NCI-H128 (cell line): ENCODE data around the gene TRPM5.

ENCODE experiments used
- DNase-seq: peaks from one replicate; lab custom pipeline; 2025; ENCODE audit not compliant: unreplicated experiment; lab: John Stamatoyannopoulos, UW

TRPM5 gene

DNA sequence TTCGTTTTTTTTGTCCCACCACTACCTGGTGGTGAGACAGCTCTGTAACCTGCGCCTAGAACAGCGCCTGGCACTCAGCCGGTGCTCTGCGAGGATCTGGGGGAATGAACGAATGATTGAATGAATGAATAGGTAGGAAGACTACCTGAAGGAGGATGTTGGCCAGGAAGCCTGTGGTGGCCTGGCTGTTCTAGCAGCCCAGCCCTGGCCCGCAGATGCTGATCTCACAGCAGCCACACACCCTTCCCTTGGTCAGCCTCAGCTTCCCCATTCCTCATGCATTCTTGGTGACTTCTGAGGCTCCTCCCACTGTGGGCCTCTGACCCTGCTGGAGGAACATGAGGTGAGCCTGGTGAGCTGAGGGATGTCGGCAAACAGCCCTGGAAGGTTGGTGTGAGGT is 3.7 kb downstream of the TRPM5 start:
- no peak for DNase-seq

DNA sequence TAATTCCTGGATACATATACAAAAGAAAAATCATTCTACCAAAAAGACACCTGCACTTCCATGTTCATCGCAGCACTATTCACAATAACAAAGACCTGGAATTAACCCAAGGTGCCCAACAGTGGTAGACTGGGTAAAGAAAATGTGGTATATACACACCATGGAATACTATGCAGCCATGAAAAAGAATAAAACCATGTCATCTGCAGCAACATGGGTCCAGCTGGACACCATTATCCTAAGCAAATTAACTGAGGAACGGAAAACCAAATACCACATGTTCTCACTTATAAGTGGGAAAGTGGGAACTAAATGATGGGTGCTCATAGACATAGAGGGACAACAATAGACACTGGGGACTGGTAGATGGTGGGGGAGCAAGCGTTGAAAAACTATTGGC is 4.5 kb downstream of the TRPM5 start:
- DNase-seq, result no peak

DNA sequence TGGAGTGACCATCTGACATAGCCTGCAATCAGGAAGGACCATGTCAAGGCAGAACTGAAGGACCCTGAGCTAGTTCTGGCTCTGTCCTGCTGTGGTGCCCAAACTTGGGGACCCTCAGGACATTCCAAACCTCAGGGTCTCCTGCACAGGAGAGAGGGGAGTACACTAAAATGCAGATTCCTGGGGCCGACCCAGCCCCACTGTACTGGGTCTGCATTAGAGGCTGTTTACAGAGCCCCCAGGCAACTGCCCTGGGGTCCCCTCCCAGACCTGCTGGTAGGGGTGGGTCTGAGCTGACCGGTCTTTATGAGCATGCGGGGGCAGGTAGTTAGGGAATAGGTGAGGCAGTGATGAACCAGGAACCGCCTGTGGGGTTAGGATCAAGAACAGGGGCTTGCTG is 6.8 kb downstream of the TRPM5 start:
- DNase-seq, result no peak

DNA sequence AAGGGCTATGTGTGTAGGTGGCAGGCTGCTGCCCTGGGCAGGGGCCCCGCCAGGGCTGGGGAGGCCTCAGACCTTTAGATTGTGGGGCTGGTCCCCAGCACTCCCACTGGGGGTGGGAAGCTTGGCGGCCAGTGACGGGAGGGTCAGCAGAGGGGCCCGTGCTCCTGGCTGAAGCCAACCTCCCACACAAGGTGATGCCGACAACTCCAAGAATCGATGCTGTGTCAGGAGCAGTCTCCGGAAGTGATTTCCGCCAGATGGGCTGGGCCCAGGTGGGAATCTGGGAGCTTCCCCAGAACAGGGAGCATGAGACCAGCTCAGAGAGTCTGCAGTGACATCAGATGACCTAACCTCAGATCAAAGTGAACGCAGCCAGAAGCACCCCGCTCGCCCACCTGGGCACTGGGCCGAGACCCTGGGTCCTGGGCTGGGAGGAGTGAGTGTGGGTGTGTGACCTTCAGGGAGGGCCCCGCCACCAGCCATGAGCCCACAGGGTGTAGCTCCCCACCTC is 7.7 kb downstream of the TRPM5 start:
- no peak for DNase-seq

DNA sequence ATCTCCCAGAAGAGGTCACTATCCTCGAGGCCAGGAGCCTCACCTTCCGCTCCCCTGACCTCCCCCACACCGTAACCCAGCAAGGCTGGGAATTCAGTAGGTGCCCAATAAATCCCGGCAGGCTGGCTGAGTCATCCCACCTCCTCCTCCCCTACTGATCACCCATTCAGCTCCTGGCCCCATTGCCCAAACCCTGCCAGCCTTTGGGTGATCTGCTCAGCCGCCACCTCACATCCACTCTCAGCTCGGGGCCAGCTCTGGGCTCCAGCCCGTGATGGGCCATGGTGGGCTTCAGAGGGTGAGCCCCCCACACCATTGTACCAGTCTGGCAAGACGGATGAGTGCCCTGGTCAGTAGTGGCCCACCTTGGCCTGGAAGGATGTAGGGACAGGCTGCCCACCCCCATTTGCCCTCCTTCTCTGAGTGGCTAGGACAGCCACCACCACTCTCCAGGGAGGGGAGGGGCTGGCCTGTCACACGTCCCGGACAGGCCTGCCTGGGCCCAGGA is 8.2 kb downstream of the TRPM5 start:
- no peak for DNase-seq

DNA sequence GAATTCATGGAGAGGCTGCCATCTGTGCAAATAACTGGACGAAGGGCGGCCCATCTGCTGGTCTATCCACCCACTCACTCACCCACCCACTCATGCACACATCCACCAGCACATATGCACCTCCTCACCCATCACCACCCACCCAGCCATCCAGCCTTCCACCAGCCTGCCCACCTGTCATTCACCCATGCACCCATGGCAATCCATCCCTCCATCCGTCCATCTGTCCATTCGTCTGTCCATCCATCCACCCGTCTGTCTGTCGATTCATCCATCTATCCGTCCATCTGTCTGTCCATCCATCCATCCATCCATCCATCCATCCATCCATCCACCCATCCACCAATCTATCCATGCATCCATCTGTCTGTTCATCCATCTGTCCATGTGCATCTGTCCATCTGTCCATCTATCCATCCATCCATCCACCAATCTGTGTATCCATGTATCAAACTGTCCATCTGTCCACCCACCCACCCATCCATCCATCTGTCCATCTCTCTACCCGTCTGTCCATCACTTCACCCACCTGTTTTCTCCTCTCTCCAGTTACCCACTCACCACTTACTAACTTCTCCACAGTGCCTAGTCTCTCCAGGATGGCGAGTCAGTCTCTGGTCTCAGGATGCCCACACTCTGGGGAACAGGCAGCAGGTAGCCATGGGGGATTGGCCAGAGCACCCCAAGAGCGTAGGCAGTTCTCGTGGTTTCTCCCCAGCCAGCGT is 8.9 kb downstream of the TRPM5 start:
- no peak for DNase-seq

DNA sequence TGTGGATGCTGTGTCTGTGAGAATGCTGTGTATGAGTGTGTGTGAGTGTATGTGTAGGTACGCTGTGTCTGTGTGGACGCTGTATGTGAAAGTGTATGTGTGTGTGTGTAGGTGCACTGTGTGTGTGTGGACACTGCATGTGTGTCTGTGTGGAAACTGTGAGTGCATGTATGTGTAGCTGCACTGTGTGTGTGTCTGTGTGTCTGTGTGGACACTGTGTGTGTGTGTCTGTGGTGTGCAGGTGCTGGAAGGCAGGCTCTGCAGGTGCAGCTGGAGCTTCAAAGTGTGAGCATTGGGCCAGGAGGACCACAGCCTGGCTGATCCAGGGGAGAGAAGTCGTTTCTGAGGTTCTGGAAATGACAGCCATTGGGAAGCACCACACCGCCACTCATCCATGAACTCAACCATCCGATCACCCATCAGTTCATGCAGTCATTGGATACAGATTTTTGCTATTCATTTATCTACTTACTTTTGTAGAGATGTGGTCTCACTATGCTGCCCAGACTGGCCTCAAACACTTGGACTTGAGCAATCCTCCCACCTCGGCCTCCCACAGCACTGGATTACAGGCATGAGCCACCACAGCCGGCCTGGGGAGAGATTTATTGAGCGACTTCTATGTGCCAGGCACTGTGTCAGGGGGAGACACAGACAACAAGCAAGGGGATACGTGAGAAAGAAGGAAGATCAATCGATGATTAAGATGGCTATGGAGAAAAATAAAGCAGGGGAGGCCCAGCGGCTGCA is 9.6 kb downstream of the TRPM5 start:
- no peak for DNase-seq

DNA sequence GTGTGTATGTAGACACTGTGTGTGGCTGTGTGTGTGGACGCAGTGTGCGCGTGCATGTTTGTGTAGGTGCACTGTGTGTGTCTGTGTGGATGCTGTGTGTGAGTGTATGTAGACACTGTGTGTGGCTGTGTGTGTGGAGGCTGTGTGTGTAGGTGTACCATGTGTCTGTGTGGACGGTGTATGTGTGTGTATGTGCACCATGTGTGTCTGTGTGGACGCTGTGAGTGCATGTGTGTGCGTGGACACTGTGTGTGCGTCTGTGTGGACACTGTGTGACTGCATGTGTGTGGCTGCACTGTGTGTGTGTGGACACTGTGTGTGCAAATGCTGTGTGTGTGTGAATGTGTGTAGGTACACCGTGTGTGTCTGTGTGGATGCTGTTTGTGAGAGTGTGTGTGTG is 10.3 kb downstream of the TRPM5 start:
- no peak for DNase-seq

DNA sequence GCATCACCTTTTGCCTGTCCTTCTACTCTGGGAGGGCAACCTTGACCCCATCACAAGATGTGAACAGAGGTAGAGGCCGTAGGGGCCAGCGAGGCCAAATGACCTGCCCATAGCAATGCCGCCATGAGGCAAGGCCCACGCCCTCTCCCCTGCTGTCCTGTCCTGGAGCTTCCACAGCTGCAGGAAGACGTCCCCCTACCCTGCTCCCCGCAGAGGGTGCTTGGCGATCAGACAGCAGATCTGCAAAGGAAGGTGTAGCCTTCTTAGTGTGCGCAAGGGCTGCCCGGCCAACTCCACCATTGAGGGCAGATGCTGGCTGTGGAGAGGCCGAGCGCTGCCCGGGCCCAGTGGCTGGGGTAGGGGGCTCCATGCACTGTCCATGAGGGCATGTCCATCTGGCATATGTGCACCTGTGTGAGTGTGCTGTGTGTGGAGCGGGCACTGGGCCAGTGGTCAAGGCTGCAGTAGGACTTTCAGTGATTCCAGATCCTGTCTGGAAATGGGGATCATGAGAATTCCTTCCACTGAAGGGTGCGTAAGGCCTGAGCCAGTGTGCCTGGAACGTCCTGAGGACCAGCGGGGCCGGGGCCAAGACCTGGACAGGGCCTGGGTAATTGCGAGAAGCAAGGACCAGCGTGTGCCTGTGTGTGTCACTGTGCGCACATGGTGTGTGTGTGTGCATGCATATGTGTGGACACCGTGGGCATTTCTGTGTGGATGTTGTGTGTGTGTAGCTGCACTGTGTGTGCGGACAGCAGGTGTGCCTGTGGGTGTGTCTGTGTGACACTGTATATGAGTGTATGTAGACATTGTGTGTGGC is 11.0 kb downstream of the TRPM5 start:
- DNase-seq, result no peak

DNA sequence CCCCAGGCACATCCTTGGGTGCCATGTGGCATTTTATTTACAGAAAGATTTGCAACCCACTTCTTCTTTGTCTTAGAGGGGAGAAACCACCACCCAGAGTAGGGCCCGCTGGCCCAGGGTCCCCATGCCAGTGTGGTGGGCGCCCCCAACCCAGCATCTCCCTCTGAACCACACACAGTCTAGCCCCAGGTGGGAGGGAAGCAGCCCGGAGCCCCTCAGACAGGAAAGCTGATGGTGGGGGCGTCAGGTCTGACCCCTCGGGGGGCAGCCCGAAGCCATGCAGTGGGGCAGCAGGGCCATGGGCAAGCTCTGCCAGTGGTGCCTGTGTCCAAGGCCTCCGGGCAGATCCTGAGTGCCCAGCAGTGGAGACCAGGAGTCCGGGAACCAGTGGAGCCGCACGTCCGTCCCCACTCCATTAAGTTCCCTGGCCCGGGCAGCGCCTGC is 11.7 kb downstream of the TRPM5 start:
- no peak for DNase-seq

DNA sequence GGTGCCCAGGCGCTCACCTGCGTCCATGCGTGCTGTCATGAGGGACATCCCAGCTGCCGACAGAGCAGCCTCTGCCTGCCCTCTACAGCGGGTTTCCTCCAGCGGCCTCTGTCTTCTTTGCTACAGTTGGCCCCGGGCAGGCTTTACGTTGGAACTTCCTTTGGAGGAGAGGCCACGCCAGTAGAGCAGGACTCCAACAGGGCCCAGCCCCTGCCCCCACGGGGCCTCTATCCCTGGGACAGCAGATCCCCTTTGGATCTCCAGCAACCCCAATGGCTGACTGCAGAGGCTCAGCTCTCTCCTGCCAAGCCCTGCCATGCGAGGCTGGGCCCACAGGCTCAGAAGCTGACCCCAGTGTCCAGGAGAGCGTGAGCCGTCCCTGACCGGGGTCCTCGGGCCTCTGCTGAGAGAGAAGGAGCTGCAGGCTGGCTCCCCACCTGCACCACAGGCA is 12.1 kb downstream of the TRPM5 start:
- no peak for DNase-seq

DNA sequence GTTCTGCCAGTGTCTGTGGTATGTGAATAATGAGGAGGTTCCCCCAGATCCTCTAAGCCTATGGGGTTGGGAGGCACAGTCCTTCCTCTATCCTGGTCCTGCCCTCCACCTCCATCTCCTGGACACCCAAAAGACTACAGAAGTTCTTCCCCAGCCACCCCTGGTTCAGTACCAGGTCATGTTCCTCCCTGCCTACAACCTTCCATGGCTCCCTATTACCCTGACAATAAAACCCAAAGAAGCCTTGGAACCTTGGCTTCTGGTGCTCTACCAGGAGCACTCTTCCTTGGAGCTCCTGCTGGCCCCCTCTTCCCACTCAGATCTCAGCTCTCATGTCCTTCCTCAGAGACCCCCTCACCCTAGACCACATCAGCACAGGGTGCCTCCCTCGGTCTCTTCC is 12.9 kb downstream of the TRPM5 start:
- no peak for DNase-seq

DNA sequence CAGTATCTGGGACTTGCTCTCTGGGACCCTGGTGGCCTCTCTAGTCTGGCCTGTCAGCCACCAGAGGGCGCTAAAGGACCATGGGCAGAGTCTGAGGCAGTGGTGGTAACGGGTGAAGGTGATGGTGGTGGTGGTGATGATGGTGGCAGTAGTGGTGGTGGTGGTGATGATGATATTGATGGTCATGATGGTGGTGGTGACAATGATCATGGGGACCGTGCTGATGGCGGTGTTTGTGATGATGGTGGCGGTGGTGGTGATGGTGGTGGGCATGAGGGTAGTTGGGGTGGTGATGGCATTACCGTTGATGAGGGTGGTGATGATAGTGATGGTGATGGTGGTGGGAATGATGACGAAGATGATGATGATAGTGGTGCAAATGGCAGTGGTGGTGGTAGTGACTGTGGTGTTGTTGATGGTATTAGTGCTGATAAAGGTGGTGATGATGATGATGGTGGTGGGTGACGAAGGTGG is 16.0 kb downstream of the TRPM5 start:
- peak; percentile 3 for DNase-seq

DNA sequence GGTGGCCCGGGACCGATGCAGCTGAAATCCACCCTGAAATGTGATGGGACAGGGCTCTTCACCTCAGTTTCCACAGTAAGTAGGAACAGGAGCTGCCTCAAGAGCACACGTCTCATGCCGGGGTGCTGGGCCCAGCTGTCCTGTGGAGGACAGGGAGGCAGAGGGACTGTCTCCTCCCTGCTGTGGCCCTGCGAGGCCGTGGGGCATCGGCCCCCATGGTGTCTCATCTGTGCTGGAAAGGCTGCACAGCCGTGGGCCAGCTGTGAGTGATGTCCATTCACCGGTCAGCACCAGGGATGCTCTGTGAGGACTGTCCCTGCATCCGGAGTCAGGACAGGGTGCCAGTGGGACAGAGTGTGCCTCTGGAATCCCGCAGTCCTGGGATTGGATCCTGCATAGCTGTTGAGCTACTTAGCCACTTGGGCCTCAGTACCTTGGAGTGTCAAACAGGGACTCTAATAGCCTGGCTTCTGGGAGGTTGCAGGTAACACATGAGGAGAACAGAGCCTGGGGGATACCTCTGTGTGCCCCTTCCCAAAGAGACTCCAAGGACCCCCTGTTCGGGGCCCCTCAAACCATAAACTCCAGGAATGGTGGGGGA is 16.5 kb downstream of the TRPM5 start:
- DNase-seq, result no peak

DNA sequence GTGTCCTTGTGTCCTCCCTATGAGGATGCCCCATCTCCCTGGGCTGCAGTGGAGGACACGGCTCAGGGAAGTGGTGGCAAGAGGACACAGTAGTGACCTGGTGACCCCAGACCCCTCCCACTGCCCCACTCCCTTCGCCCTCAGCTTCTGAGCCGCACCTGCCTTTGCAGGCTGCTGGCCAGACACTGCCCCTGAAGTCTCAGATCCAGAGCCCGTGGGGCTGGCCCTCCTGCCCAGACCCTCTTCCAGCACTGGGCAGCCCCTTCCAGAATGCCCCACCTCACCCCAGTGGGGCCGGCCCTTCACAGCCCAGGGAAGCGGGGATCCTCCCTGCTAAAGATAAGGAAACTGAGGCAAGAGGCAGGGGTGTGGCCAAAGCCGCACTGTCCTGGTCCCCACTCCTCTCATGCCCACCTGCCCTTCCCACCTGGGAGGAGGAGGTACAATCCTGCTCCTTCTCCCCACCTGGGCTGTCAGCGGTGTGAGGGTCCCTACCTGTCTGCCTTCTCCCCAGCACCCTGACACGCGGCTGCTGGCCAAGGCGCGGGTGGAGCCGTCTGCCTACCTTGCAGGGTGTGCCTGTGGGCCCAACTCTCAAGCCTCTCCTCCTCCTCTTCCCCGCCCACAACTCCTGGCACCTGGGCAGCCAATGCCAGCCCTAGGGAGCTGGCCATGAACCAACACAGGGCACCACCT is 17.3 kb downstream of the TRPM5 start:
- DNase-seq, result no peak

DNA sequence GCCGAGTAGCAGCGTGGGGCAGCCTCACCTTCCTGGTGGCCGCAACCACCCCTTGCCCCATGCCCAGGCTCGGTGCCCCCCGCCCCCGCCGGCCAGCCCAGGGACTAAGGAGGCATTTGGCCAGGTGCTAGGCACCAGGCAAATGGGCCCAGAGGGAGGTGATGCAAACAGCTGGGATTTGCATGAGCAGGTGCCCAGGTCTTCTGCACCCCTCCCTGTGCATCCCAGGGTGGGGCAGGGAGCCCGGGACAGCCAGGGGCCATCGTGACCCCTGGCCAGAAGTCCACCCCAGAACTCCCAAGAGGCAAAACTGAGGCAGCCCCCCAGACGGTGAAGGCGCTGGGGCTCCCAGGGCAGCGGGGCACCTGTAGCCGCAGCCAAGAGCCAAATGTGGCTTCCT is 18.1 kb downstream of the TRPM5 start:
- DNase-seq, result no peak

DNA sequence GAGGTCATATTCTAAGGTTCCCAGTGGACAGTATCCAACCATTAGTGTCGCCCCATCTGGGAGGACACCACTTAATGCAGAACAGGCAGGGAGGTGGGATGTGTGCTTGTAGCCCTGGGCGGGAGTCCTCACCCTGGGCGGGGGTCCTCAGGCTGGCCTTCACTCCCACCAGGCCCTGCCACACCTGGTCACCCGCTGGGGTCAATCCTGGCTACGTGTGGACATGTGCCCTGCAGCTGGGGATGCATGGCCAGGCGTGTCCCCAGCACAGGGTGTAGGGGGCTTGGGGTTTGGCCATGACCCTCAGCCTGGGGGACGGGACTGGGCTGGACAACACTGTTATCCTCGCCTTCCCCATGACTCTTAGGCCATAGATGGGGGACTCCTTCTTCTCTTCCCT is 18.8 kb downstream of the TRPM5 start:
- DNase-seq, result no peak

DNA sequence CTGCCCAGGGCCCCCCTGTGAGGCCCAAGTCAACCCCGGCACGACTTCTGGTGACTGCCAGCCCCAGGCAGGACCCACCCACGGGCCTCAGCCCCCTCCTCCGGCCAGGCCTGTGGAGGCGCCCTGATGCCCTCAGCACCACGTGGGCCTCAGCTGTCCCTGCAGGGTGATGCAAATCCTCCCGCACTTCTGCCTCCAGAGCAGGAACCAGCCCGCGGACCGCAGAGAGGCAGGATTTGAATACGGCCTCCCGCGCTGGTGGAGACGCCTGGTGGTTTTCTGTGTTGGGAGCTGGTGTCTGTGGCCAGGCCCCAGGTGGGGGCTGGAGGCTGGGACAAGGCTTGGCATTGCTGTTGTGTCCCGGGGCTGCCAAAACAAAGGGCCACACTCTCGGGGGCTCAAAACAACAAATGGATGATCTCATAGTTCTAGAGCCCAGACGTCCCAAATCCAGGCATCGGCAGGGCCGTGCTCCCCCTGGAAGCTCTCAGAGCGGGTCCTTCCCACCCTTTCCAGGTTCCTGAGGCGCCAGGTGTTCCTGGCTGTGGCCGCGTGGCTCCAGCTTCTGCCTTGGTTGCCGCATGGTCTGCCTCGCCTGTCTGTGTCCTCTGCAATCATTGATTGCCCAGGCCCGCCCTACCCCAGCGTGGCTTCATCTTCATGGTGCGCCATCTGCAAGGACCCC is 19.4 kb downstream of the TRPM5 start:
- DNase-seq, result no peak

DNA sequence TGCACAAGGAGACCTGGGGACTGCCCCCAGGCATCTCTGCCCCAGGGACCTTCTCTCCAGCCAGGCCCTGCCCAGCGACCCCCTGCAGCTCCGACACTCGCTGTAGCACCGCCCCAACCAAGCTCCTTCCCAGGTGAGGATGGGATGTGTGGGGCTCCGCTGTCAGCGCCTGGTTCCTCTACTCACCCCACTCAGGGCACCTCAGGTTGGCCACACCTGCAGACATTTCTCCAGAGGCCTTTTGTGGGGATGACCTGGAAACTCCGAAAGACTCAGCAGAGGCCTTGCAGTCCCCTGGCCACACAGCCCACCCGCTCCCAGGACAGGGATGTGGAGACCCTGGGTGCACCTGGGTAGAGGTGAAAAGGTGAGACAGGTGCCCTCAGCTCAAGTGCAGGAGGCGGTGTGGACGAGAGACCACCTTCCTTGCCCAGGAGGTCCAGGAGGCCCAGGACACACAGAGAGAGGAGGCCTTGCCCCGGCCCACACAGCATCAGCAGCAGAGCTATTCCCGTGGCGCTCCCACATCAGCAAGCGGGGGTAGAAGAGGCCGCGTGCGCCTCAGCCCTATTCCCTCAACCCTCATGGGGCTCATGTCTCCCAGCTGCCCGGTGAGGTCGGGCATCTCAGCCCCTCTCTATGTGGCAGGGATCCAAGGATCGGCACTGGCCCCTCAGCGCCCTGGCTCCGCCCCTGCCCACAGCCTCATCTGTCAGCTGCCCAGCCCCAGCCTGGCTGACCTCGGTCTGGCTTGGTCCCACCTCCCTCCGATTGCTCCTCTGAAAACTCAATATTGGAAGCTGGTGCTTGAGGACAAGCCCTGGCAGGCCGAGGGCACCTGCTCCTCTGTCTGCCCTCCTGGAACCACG is 20.9 kb downstream of the TRPM5 start:
- no peak for DNase-seq
